HG02885 (cell line): ENCODE results near the gene EPHX1.

Experiments
- ATAC-seq: cut with Tn5 transposase; IDR thresholded peaks from one replicate; pipeline ENCODE4 v1.9.1; 2021; ENCODE audit warnings: mild to moderate bottlenecking; ENCODE audit not compliant: unreplicated experiment, poor library complexity

Gene EPHX1

GRCh38 chr1:225891229-225891972, 81.5 kb downstream of the EPHX1 start:
- ATAC-seq, result no peak

- ATAC-seq, result no peak
Observed at GRCh38 chr1:225892307-225892706, 82.4 kb downstream of the EPHX1 start.
